Central memory CD8-positive, alpha-beta T cell (primary cell): ENCODE data around the gene RRP9.
A peak's percentile ranks its signal among the peaks of the same experiment; 100 is the strongest.

ENCODE experiments used
- ATAC-seq: fragments of 150-1000 bp; cut with Tn5 transposase; replicated peaks from 2 replicates; pipeline ENCODE4 v1.10.0; 2022; ENCODE audit warnings: mild to moderate bottlenecking, moderate FRiP score, moderate number of reproducible peaks; ENCODE audit not compliant: poor library complexity, severe bottlenecking; ENCODE audit errors: extremely low read depth
- DNase-seq, 2 donors: peaks; one replicate each; pipeline ENCODE4 v3.0.0; 2021; ENCODE audit warnings: low spot score in 2 of 2
- H3K27ac Mint-ChIP-seq: one replicate; pipeline ENCODE4 v1.8.0; 2022; ENCODE audit warnings: low read depth, mild to moderate bottlenecking, moderate library complexity, mixed read lengths
- H3K27me3 Mint-ChIP-seq: one replicate; pipeline ENCODE4 v1.8.0; 2022; ENCODE audit warnings: mixed read lengths
- H3K36me3 Mint-ChIP-seq: one replicate; pipeline ENCODE4 v1.8.0; 2022; ENCODE audit warnings: mild to moderate bottlenecking, moderate library complexity, mixed read lengths; ENCODE audit not compliant: insufficient read depth
- H3K4me1 Mint-ChIP-seq: one replicate; pipeline ENCODE4 v1.8.0; 2022; ENCODE audit warnings: mixed read lengths
- H3K4me3 Mint-ChIP-seq: one replicate; pipeline ENCODE4 v1.8.0; 2022; ENCODE audit warnings: mild to moderate bottlenecking, moderate library complexity, mixed read lengths
- H3K9me3 Mint-ChIP-seq: one replicate; pipeline ENCODE4 v1.8.0; 2022; ENCODE audit warnings: mixed read lengths

The RRP9 gene

DNA sequence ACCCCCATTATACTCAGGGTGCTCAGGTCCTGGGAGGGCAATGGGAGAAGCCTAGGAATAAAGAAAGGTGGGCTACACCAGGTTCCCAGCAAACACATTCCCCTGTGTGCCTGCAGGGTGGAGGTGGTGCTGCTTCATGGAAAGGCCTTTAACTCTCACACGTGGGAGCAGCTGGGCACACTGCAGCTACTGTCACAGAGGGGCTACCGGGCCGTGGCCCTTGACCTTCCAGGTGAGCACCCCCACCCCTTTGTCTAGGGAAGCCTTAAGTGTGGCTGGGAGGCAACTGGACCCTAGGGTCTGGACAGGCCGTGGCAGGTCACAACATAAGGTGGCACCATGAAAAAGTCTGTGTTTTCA lies 36.4 kb upstream of the RRP9 start:
- Mint-ChIP-seq H3K4me1 (peaks cover 45% of the 10 kb centered on the region), H3K9me3 (no peaks in the 10 kb centered on the region), H3K27ac (no peak overlapping the region), H3K27me3 (no peaks in the 10 kb centered on the region), H3K4me3 (no peak overlapping the region), H3K36me3 (peaks cover 18% of the 10 kb centered on the region)
- ATAC-seq (no peak), DNase-seq (no peak)

DNA sequence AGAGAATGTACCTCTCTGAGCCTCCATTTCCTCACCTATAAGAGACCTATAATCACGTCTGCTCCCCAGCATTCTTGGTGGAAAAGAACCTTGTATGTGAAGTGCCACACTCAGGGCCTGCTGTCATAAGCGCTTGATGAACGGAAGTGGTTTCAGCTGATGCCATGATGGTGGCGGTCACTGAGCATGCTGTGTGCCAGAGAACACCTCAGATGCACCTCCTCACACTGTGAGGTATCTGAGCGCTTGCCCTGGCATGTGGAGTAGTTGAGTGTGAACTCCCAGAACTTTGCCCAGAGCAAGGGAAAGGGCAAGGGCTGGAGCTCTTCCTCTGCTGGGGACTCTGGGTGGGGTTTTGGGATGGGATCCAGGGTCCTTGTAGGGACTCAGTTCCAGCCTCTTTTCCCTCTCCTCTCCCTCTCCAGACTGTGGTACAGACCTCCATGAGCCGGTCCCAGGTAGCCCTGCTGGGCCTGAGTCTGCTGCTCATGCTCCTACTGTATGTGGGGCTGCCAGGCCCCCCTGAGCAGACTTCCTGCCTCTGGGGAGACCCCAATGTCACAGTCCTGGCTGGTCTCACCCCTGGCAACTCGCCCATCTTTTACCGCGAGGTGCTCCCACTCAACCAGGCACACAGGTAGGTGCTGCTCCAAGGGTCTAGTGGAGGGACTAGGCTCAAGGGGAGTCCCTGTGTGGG lies 35.9 kb upstream of the RRP9 start:
- Mint-ChIP-seq H3K27ac (peak overlapping the region; percentile 21), H3K4me3 (peak overlapping the region; percentile 40), H3K36me3 (peaks cover 18% of the 10 kb centered on the region), H3K27me3 (no peaks in the 10 kb centered on the region), H3K4me1 (peaks cover 40% of the 10 kb centered on the region), H3K9me3 (no peaks in the 10 kb centered on the region)
- DNase-seq = no peak
- ATAC-seq = peak; percentile 47

- Mint-ChIP-seq H3K4me1 (peaks cover 36% of the 10 kb centered on the region), H3K9me3 (no peaks in the 10 kb centered on the region), H3K27me3 (no peaks in the 10 kb centered on the region), H3K4me3 (peak overlapping the region; percentile 84), H3K27ac (peak overlapping the region; percentile 78), H3K36me3 (peaks cover 18% of the 10 kb centered on the region)
- DNase-seq (no peak), ATAC-seq (no peak)
Observed at GRCh38 chr3:51975852-51976549, 34.3 kb upstream of the RRP9 start.

DNA sequence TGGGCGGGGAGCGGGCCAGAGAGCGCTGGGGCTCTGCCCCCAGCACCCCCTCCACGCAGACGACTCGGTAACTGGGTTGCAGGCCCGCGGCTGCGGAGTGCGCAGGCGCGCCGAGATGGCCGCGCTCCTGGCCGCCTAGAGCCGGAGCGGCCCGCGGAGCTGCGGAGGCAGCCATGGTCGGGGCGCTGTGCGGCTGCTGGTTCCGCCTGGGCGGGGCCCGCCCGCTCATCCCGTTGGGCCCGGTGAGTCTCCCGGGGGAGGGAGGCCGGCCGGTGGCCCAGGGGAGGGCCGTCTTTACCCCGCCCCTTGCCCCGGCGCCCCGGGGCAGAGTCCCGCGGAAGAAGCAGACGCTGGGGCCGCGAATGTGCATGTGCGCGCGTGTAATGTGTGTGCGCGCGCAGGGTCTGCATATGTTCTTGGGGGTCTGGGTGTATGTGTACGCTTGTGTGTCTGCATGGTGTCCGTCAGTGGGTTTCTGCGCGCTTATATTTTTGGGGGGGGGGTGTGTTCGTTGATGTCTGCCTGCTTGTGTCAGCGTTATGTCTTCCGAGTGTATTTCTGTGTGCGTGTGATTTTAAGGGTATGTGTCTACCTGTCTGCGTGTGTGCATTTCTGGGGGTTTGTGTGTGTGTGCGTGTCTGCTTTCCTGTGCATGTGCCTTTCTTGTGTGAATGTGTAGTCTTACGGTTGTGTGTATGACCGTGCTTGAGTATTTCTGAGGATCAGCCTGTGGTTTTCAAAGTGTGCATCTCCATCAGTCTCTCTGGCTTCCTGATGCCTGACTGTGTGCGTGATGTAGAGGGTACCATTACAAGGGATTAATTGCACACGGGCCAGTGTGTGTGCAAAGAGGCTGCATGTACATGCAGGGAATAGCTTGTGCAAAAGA lies 33.5 kb upstream of the RRP9 start, which contains the start of gene ABHD14A:
Gene ABHD14A (plus strand): TSS at position 102 of the 889 bp plus-strand sequence. CDS start 72 bp downstream, at position 174.
- Mint-ChIP-seq H3K4me1 (peaks cover 37% of the 10 kb centered on the region), H3K27me3 (no peaks in the 10 kb centered on the region)
- peak; percentile 50 to 54 for DNase-seq

GRCh38 chr3:51974277-51974962 lies 32.7 kb upstream of the RRP9 start:
- peak overlapping the region; percentile 84 for H3K4me3 Mint-ChIP-seq
- peaks cover 12% of the 10 kb centered on the region for H3K36me3 Mint-ChIP-seq
- H3K27me3 Mint-ChIP-seq = no peaks in the 10 kb centered on the region
- H3K9me3 Mint-ChIP-seq = no peaks in the 10 kb centered on the region
- ATAC-seq (peak; percentile 10), DNase-seq (no peak)
- peak overlapping the region; percentile 95 for H3K27ac Mint-ChIP-seq
- peaks cover 37% of the 10 kb centered on the region for H3K4me1 Mint-ChIP-seq

More for the DNA sequence above, 33.5 kb upstream of the RRP9 start, which contains the start of gene ABHD14A:
- Mint-ChIP-seq H3K4me3 (peak within 1 kb of the TSS; percentile 84), H3K9me3 (no peaks in the 10 kb centered on the region), H3K27ac (peak within 1 kb of the TSS; percentile 95), H3K36me3 (peaks cover 18% of the 10 kb centered on the region)
- ATAC-seq = peak; percentile 65

DNA sequence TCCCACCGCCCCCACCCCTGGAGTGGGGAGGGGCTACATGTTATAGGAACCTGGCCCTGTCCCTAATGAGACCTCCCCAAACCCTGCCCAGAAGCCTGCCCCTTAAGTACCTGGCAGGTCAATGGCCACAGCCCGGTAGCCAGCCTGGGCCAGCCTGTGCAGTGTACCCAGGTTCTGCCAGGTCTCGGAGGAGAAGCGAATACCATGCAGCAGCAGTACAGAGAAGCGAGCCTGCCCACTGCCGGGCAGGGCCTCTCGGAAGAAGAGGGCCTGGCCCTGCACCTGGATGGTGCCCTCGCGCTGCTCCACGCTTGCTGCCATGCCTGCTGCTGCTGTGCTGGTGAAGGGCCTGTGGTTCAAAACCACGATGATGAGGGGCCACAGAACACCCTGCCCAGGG lies 29.6 kb upstream of the RRP9 start:
- DNase-seq (no peak), ATAC-seq (no peak)
- no peaks in the 10 kb centered on the region for H3K9me3 Mint-ChIP-seq
- H3K27me3 Mint-ChIP-seq = no peaks in the 10 kb centered on the region
- peaks cover 37% of the 10 kb centered on the region for H3K4me1 Mint-ChIP-seq
- peaks cover 10% of the 10 kb centered on the region for H3K36me3 Mint-ChIP-seq
- no peak overlapping the region for H3K4me3 Mint-ChIP-seq
- H3K27ac Mint-ChIP-seq = no peak overlapping the region

GRCh38 chr3:51970606-51971300 lies 29.0 kb upstream of the RRP9 start:
- DNase-seq (no peak), ATAC-seq (no peak)
- H3K27ac Mint-ChIP-seq = no peak overlapping the region
- no peaks in the 10 kb centered on the region for H3K9me3 Mint-ChIP-seq
- peaks cover 38% of the 10 kb centered on the region for H3K4me1 Mint-ChIP-seq
- no peaks in the 10 kb centered on the region for H3K27me3 Mint-ChIP-seq
- H3K36me3 Mint-ChIP-seq = peaks cover 11% of the 10 kb centered on the region
- no peak overlapping the region for H3K4me3 Mint-ChIP-seq

- H3K27ac Mint-ChIP-seq = no peak overlapping the region
- H3K4me1 Mint-ChIP-seq = peaks cover 40% of the 10 kb centered on the region
- no peaks in the 10 kb centered on the region for H3K9me3 Mint-ChIP-seq
Observed at GRCh38 chr3:51969841-51970240, 28.1 kb upstream of the RRP9 start.

DNA sequence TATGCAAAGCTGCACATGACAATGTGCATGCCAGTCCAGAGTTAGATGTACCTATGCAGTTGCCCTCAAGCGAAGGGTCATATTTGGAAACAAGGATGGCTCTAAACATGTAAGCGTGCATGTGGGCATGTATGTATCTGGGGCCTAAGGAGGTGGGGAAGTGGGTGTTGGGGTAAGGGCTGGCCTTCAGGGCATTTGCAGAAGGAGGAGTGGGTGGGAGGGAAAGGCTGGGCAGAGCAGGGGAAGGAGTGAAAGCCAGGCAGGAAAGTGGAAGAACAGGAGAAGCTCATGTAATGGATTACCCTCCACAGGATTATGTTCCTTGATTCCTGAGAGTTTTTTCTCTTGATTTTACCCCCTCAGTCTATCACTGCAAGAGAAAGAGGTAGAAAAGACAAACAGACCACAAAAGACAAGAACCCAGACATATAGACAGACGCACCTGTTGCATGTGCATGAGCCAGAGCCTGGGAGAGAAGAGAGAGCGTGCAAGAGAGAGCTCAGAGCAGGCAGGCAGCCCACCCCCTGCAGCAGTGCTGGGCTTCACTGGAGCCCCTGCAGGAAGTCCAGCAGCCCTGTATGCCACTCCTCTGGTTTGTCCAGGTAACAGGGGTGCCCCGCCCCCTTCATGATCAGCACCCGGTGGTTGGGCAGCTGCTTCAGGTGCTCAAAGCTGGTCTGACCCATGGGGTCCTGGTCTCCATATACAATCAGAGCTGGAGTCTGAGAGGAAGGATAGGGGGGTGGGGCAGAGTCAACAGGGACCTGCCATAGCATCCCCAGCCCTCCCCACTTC lies 27.4 kb upstream of the RRP9 start:
- ATAC-seq = no peak
- Mint-ChIP-seq H3K27me3 (no peaks in the 10 kb centered on the region), H3K4me1 (peaks cover 42% of the 10 kb centered on the region), H3K9me3 (no peaks in the 10 kb centered on the region), H3K27ac (no peak overlapping the region), H3K4me3 (peak overlapping the region; percentile 87), H3K36me3 (peaks cover 11% of the 10 kb centered on the region)
- DNase-seq = no peak

More at GRCh38 chr3:51969841-51970240, 28.1 kb upstream of the RRP9 start:
- no peaks in the 10 kb centered on the region for H3K27me3 Mint-ChIP-seq
- H3K4me3 Mint-ChIP-seq = no peak overlapping the region
- ATAC-seq (no peak), DNase-seq (no peak)
- H3K36me3 Mint-ChIP-seq = peaks cover 11% of the 10 kb centered on the region

- DNase-seq = no peak
- Mint-ChIP-seq H3K4me1 (peaks cover 35% of the 10 kb centered on the region), H3K36me3 (peaks cover 3% of the 10 kb centered on the region), H3K27me3 (no peaks in the 10 kb centered on the region), H3K27ac (peak overlapping the region; percentile 93), H3K9me3 (no peaks in the 10 kb centered on the region), H3K4me3 (peak overlapping the region; percentile 87)
- ATAC-seq = no peak
Observed at GRCh38 chr3:51968170-51968775, 26.6 kb upstream of the RRP9 start.
